ENCODE data around the gene PTPN14.

GRCh38 chr1:214377886-214378285, 173.5 kb downstream of the PTPN14 start:
- TF ChIP-seq CTCF (IDR thresholded peaks at IDR 0.05; ENCODE audit: insufficient read depth, low read length): no peak
- TF ChIP-seq POLR2AphosphoS5 (IDR thresholded peaks at IDR 0.05; ENCODE audit: low read depth): no peak
- TF ChIP-seq GABPA (IDR thresholded peaks at IDR 0.05; ENCODE audit: low read depth): no peak
- TF ChIP-seq REST (IDR thresholded peaks at IDR 0.05; ENCODE audit: insufficient replicate concordance, low read depth): no peak
